HG03457 (cell line): ENCODE results near the gene HPS1.

Experiments
- ATAC-seq: cut with Tn5 transposase; IDR thresholded peaks from one replicate; pipeline ENCODE4 v1.9.1; 2021; ENCODE audit warnings: moderate number of reproducible peaks; ENCODE audit not compliant: unreplicated experiment

HPS1 gene

GRCh38 chr10:98465866-98466265, 19.1 kb upstream of the HPS1 start:
- ATAC-seq = no peak

- ATAC-seq = no peak
Measured at GRCh38 chr10:98463976-98464754, 17.4 kb upstream of the HPS1 start.

GRCh38 chr10:98463016-98463415, 16.3 kb upstream of the HPS1 start:
- no peak for ATAC-seq

GRCh38 chr10:98461500-98461842, 14.7 kb upstream of the HPS1 start:
- ATAC-seq = no peak

GRCh38 chr10:98460837-98461499, 14.2 kb upstream of the HPS1 start:
- no peak for ATAC-seq

GRCh38 chr10:98458809-98459784, 12.4 kb upstream of the HPS1 start:
- ATAC-seq = no peak

- ATAC-seq = no peak
Measured at GRCh38 chr10:98457721-98458120, 11.0 kb upstream of the HPS1 start.

GRCh38 chr10:98456686-98457482, 10.1 kb upstream of the HPS1 start:
- ATAC-seq = no peak

- no peak for ATAC-seq
Measured at GRCh38 chr10:98456043-98456570, 9.4 kb upstream of the HPS1 start.

GRCh38 chr10:98453729-98454128, 7.0 kb upstream of the HPS1 start:
- no peak for ATAC-seq

GRCh38 chr10:98450618-98451017, 3.9 kb upstream of the HPS1 start:
- ATAC-seq = no peak

- no peak for ATAC-seq
Measured at GRCh38 chr10:98449287-98449686, 2.6 kb upstream of the HPS1 start.

- peak; percentile 21 for ATAC-seq
Measured at GRCh38 chr10:98446151-98446660, 529 bp downstream of the HPS1 start.

- ATAC-seq = no peak
Measured at GRCh38 chr10:98445200-98445812, 1.4 kb downstream of the HPS1 start.

- no peak for ATAC-seq
Measured at GRCh38 chr10:98444314-98445006, 2.3 kb downstream of the HPS1 start.

GRCh38 chr10:98438715-98439114, 8.0 kb downstream of the HPS1 start:
- ATAC-seq = no peak

- ATAC-seq = no peak
Measured at GRCh38 chr10:98436704-98437103, 10.0 kb downstream of the HPS1 start.

- ATAC-seq = no peak
Measured at GRCh38 chr10:98435178-98435577, 11.6 kb downstream of the HPS1 start.
